IPS-18c (cell line): ENCODE data around the gene NR5A1.

Experiments
- H3K4me3 ChIP-seq: 2 replicates; pipeline ENCODE4 v1.7.0; 2013; ENCODE audit warnings: low read depth, mild to moderate bottlenecking, low read length, moderate library complexity; ENCODE audit not compliant: insufficient read depth
- H3K9me3 ChIP-seq: one replicate; pipeline ENCODE4 v1.6.1; 2013; ENCODE audit warnings: mild to moderate bottlenecking, low read length, moderate library complexity; ENCODE audit not compliant: control insufficient read depth, insufficient read depth

Gene NR5A1

GRCh38 chr9:124492818-124493217, 14.4 kb downstream of the NR5A1 start:
- Histone ChIP-seq H3K9me3 (no peaks in the 10 kb centered on the region), H3K4me3 (no peak overlapping the region)

GRCh38 chr9:124491049-124491975, 15.9 kb downstream of the NR5A1 start:
- Histone ChIP-seq H3K9me3 (no peaks in the 10 kb centered on the region), H3K4me3 (no peak overlapping the region)

- H3K4me3 ChIP-seq, result no peak overlapping the region
- no peaks in the 10 kb centered on the region for H3K9me3 ChIP-seq
These were observed 17.2 kb downstream of the NR5A1 start for GRCh38 chr9:124490004-124490403.

GRCh38 chr9:124489222-124489621, 18.0 kb downstream of the NR5A1 start:
- H3K4me3 ChIP-seq, result no peak overlapping the region
- H3K9me3 ChIP-seq, result no peaks in the 10 kb centered on the region

GRCh38 chr9:124488641-124489210, 18.5 kb downstream of the NR5A1 start:
- Histone ChIP-seq H3K9me3 (no peaks in the 10 kb centered on the region), H3K4me3 (no peak overlapping the region)

GRCh38 chr9:124487260-124488182, 19.7 kb downstream of the NR5A1 start:
- no peaks in the 10 kb centered on the region for H3K9me3 ChIP-seq
- H3K4me3 ChIP-seq, result no peak overlapping the region

GRCh38 chr9:124486778-124487259, 20.4 kb downstream of the NR5A1 start:
- Histone ChIP-seq H3K9me3 (no peaks in the 10 kb centered on the region), H3K4me3 (no peak overlapping the region)

- no peak overlapping the region; the same call in 1 of the 2 replicates for H3K4me3 ChIP-seq
- H3K9me3 ChIP-seq, result no peaks in the 10 kb centered on the region
These were observed 21.3 kb downstream of the NR5A1 start for GRCh38 chr9:124485936-124486335.

GRCh38 chr9:124485201-124485600, 22.0 kb downstream of the NR5A1 start:
- Histone ChIP-seq H3K9me3 (no peaks in the 10 kb centered on the region), H3K4me3 (no peak overlapping the region)

GRCh38 chr9:124483481-124483880, 23.7 kb downstream of the NR5A1 start:
- Histone ChIP-seq H3K9me3 (no peaks in the 10 kb centered on the region), H3K4me3 (no peak overlapping the region)

- Histone ChIP-seq H3K4me3 (peak overlapping the region; percentile 6; the same call in 1 of the 2 replicates), H3K9me3 (no peaks in the 10 kb centered on the region)
These were observed 24.7 kb downstream of the NR5A1 start for GRCh38 chr9:124482431-124483031.

- Histone ChIP-seq H3K4me3 (no peak overlapping the region), H3K9me3 (no peaks in the 10 kb centered on the region)
These were observed 26.1 kb downstream of the NR5A1 start for GRCh38 chr9:124481115-124481514.

GRCh38 chr9:124480621-124480981, 26.6 kb downstream of the NR5A1 start:
- H3K9me3 ChIP-seq, result no peaks in the 10 kb centered on the region
- no peak overlapping the region for H3K4me3 ChIP-seq

- Histone ChIP-seq H3K4me3 (no peak overlapping the region), H3K9me3 (no peaks in the 10 kb centered on the region)
These were observed 27.1 kb downstream of the NR5A1 start for GRCh38 chr9:124479947-124480620.

GRCh38 chr9:124479371-124479770, 27.8 kb downstream of the NR5A1 start:
- no peaks in the 10 kb centered on the region for H3K9me3 ChIP-seq
- H3K4me3 ChIP-seq, result no peak overlapping the region

GRCh38 chr9:124478354-124478753, 28.8 kb downstream of the NR5A1 start:
- no peaks in the 10 kb centered on the region for H3K9me3 ChIP-seq
- H3K4me3 ChIP-seq, result no peak overlapping the region
